ENCODE measurements around the gene TNFAIP8. TPM values are rescaled to one million over a fixed set of nuclear protein-coding genes. Genes with fewer than 3 reads are reported as not detected.

TNFAIP8 gene
- total RNA-seq, 4 donors from 2014 or later, result 19.5 to 44.6 (median 34.9) TPM

DNA sequence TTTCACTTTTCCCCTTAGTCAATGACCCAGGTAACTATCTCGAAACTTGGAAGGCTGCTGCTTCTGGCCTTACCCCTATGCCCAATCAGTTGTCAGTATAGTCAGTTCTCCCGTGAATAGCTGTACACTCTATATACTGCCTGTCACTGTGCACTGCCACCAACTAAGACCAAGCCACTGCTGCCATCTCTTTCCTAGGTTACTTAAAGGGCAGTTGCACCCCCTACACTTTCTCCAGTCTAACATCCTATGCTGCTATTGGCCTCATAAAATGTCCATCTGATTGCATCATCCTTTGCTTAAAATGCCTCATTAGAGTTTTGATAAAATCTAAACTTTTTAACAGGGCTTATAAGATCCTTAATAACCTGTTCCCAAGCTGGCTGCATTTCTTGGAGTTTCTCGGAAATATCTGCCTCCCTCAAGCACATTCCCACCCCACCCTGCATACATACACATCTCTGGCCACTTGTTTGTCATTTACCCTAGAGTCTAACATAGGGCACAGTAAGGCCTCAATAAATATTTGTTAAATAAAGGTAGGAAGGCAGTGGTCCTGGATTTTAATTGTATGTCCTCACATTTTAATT is 32.8 kb upstream of the TNFAIP8 start:
- no peak for TF ChIP-seq POLR2A (IDR thresholded peaks at IDR 0.05)
- TF ChIP-seq, protein P1, sequence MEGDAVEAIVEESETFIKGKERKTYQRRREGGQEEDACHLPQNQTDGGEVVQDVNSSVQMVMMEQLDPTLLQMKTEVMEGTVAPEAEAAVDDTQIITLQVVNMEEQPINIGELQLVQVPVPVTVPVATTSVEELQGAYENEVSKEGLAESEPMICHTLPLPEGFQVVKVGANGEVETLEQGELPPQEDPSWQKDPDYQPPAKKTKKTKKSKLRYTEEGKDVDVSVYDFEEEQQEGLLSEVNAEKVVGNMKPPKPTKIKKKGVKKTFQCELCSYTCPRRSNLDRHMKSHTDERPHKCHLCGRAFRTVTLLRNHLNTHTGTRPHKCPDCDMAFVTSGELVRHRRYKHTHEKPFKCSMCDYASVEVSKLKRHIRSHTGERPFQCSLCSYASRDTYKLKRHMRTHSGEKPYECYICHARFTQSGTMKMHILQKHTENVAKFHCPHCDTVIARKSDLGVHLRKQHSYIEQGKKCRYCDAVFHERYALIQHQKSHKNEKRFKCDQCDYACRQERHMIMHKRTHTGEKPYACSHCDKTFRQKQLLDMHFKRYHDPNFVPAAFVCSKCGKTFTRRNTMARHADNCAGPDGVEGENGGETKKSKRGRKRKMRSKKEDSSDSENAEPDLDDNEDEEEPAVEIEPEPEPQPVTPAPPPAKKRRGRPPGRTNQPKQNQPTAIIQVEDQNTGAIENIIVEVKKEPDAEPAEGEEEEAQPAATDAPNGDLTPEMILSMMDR (IDR thresholded peaks at IDR 0.05), result no peak
- Histone ChIP-seq H3K27me3 (no peaks in the 10 kb centered on the region), H3K27ac (peak overlapping the region; percentile 76 to 89 (median 84)), H3K9me3 (no peaks in the 10 kb centered on the region), H3K4me3 (no peak overlapping the region), H3K36me3 (no peaks in the 10 kb centered on the region), H3K4me1 (peaks cover 17 to 82% (median 27%) of the 10 kb centered on the region in 3 donors)
- intact Hi-C loops (cut with DNase I), result no loop called here
- WGBS, 2 donors, result 43 to 54% methylated on average over 3 of the region's 3 CpGs
- no peak for DNase-seq

GRCh38 chr5:119323601-119324000 is 32.2 kb upstream of the TNFAIP8 start:
- no peaks in the 10 kb centered on the region for H3K36me3 ChIP-seq
- DNase-seq, result no peak
- intact Hi-C loops (cut with DNase I), result no loop called here
- no peaks in the 10 kb centered on the region for H3K9me3 ChIP-seq
- TF ChIP-seq POLR2A (IDR thresholded peaks at IDR 0.05), result no peak
- TF ChIP-seq, protein P1 (IDR thresholded peaks at IDR 0.05), result no peak
- peak overlapping the region; percentile 76 to 89 (median 84) for H3K27ac ChIP-seq
- H3K4me3 ChIP-seq, result peak overlapping the region in 1 of 4 donors; percentile 28
- H3K4me1 ChIP-seq, result peaks cover 21 to 83% (median 29%) of the 10 kb centered on the region in 3 donors
- H3K27me3 ChIP-seq, result no peaks in the 10 kb centered on the region

DNA sequence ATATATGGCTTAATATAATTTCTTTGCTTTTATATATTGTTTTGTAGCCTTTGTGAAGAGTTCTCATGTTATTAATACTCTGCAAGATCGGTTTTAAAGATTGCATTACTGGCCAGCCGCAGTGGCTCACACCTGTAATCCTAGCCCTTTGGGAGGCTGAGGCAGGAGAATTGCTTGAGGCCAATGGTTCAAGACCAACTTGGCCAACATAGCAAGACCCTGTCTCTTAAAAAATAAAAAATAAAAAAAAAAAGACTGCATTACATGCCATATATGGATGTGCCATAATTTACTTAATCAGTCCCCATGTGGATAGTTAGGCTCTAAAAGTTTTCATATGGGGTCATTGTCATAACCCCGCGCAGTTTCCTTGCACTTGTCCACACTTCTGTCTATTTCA is 31.0 kb upstream of the TNFAIP8 start:
- Histone ChIP-seq H3K27me3 (no peaks in the 10 kb centered on the region), H3K4me1 (peaks cover 34 to 89% (median 40%) of the 10 kb centered on the region in 3 donors), H3K27ac (peak overlapping the region in 3 of 4 donors; percentile 79 to 89 (median 88)), H3K4me3 (peak overlapping the region in 1 of 4 donors; percentile 16), H3K9me3 (no peaks in the 10 kb centered on the region), H3K36me3 (no peaks in the 10 kb centered on the region)
- 86 to 92% methylated on average over 4 of the region's 4 CpGs for WGBS, 2 donors
- intact Hi-C loops (cut with DNase I), result no loop called here
- no peak for DNase-seq
- TF ChIP-seq, protein P1 (IDR thresholded peaks at IDR 0.05), result no peak
- no peak for TF ChIP-seq POLR2A (IDR thresholded peaks at IDR 0.05)

DNA sequence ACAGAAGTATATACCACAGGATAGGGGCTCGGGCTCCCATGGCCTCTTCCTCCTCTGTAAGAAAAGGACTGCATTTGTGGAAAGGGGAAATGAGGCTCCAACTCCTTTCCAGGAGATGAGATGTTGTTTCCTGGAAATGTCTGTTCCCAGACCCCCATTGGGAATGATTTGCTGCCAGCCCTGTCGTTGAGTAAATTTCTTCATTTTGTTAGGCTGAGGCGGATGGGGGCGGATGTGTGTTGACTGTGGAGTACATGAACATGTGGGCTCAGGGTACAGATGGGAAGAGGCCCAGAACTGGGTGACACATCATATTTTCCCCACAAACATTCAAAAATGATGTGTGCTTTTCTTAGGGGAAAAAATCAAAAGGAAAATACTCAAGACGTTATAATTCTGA is 28.8 kb upstream of the TNFAIP8 start:
- H3K36me3 ChIP-seq, result no peaks in the 10 kb centered on the region
- H3K27ac ChIP-seq, result peak overlapping the region in 2 of 4 donors; percentile 7 to 17
- H3K4me1 ChIP-seq, result peaks cover 37 to 97% (median 58%) of the 10 kb centered on the region in 3 donors
- H3K27me3 ChIP-seq, result no peaks in the 10 kb centered on the region
- intact Hi-C loops (cut with DNase I), result no loop called here
- WGBS, 2 donors, result 49 to 65% methylated on average over 5 of the region's 5 CpGs
- TF ChIP-seq, protein P1 (IDR thresholded peaks at IDR 0.05), result no peak
- TF ChIP-seq POLR2A (IDR thresholded peaks at IDR 0.05), result no peak
- no peak for DNase-seq
- no peaks in the 10 kb centered on the region for H3K9me3 ChIP-seq
- H3K4me3 ChIP-seq, result no peak overlapping the region

GRCh38 chr5:119328753-119329602 is 26.8 kb upstream of the TNFAIP8 start:
- intact Hi-C loops (cut with DNase I), result no loop called here
- Histone ChIP-seq H3K9me3 (no peaks in the 10 kb centered on the region), H3K27ac (peak overlapping the region; percentile 8 to 89 (median 66)), H3K4me1 (peaks cover 39 to 95% (median 48%) of the 10 kb centered on the region in 3 donors), H3K27me3 (no peaks in the 10 kb centered on the region), H3K4me3 (no peak overlapping the region), H3K36me3 (no peaks in the 10 kb centered on the region)
- WGBS, 2 donors, result 52 to 56% methylated on average over 10 of the region's 10 CpGs
- peak in 1 of 4 donors; percentile 35 for TF ChIP-seq POLR2A (IDR thresholded peaks at IDR 0.05)
- TF ChIP-seq, protein P1 (IDR thresholded peaks at IDR 0.05), result no peak
- DNase-seq, result no peak

Data from esophagus squamous epithelium (tissue), 5 donors.